ENCODE data around the gene SLC29A2.

SLC29A2 gene

GRCh38 chr11:66347425-66348276 is 23.9 kb downstream of the SLC29A2 start, which contains the start of gene B4GAT1:
TSS of gene B4GAT1 (minus strand) at chr11:66347629. CDS start at chr11:66347545, 84 bp downstream.
- peak; percentile 85 for DNase-seq (ENCODE audit: low spot score)

- no peak for DNase-seq (ENCODE audit: low spot score)
Measured at GRCh38 chr11:66346476-66347424, 24.8 kb downstream of the SLC29A2 start.

- DNase-seq (ENCODE audit: low spot score) = no peak
Measured at GRCh38 chr11:66345316-66345649, 26.3 kb downstream of the SLC29A2 start.

- DNase-seq (ENCODE audit: low spot score) = peak; percentile 95
Measured at GRCh38 chr11:66344550-66345315, 26.8 kb downstream of the SLC29A2 start, which contains the start of gene BRMS1. TSS of gene BRMS1 (minus strand) at chr11:66345104. CDS start at chr11:66342234, 2,870 bp downstream.

GRCh38 chr11:66343176-66343575 is 28.4 kb downstream of the SLC29A2 start:
- no peak for DNase-seq (ENCODE audit: low spot score)

GRCh38 chr11:66341502-66342126 is 29.9 kb downstream of the SLC29A2 start:
- no peak for DNase-seq (ENCODE audit: low spot score)

GRCh38 chr11:66340596-66341501 is 30.7 kb downstream of the SLC29A2 start:
- no peak for DNase-seq (ENCODE audit: low spot score)

GRCh38 chr11:66339686-66340483 is 31.7 kb downstream of the SLC29A2 start:
- no peak for DNase-seq (ENCODE audit: low spot score)

- DNase-seq (ENCODE audit: low spot score) = no peak
Measured at GRCh38 chr11:66339162-66339675, 32.3 kb downstream of the SLC29A2 start.

GRCh38 chr11:66338276-66339161 is 33.0 kb downstream of the SLC29A2 start:
- no peak for DNase-seq (ENCODE audit: low spot score)

GRCh38 chr11:66337103-66337899 is 34.3 kb downstream of the SLC29A2 start:
- no peak for DNase-seq (ENCODE audit: low spot score)

- DNase-seq (ENCODE audit: low spot score) = peak; percentile 69
Measured at GRCh38 chr11:66336234-66337102, 35.1 kb downstream of the SLC29A2 start, which contains the start of gene RIN1. TSS of gene RIN1 (minus strand) at chr11:66336434. CDS start at chr11:66336402, 32 bp downstream.

- DNase-seq (ENCODE audit: low spot score) = no peak
Measured at GRCh38 chr11:66335531-66336233, 35.9 kb downstream of the SLC29A2 start.

- no peak for DNase-seq (ENCODE audit: low spot score)
Measured at GRCh38 chr11:66334605-66335442, 36.7 kb downstream of the SLC29A2 start.
